ENCODE measurements around the gene GNA15.

DNA sequence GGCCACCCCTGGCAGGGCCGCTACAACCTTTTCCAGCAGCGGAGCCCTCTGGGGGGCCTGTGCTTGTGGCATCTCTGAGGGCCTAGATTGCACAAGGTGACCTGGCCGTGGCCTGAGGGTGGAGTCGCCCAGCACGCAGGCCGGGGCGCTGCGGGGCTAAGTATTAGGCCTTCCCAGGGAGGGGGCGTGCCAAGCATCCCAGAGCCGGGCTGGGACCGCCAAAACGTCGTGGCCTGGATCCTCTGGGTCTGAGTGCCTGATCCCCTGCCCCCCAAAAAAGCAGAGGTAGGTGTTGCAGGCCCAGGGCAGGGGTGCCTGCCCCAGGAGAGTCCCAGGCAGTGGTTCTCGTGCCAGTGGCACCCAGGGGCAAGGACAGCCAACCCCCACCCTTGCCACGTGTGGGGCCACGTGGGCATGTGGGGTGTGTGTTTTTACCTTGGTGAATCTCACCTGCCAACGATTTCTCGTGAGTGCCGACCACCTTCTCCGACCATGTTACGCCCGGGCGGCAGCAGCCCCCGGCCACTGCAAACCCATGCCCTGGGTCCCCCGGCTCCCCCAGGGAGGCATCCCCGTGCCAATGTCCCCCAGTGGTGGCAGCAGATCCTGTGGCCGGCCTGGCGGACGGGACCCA is 12.6 kb upstream of the GNA15 start:
- TF ChIP-seq, protein P1, sequence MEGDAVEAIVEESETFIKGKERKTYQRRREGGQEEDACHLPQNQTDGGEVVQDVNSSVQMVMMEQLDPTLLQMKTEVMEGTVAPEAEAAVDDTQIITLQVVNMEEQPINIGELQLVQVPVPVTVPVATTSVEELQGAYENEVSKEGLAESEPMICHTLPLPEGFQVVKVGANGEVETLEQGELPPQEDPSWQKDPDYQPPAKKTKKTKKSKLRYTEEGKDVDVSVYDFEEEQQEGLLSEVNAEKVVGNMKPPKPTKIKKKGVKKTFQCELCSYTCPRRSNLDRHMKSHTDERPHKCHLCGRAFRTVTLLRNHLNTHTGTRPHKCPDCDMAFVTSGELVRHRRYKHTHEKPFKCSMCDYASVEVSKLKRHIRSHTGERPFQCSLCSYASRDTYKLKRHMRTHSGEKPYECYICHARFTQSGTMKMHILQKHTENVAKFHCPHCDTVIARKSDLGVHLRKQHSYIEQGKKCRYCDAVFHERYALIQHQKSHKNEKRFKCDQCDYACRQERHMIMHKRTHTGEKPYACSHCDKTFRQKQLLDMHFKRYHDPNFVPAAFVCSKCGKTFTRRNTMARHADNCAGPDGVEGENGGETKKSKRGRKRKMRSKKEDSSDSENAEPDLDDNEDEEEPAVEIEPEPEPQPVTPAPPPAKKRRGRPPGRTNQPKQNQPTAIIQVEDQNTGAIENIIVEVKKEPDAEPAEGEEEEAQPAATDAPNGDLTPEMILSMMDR (IDR thresholded peaks at IDR 0.05), result no peak
- no peak for TF ChIP-seq POLR2A (IDR thresholded peaks at IDR 0.05)

All from tibial nerve (tissue), 3 donors.